BLaER1 (cell line): ENCODE results near the gene ZSCAN10.

Experiments used
- H3K27ac ChIP-seq: shearing (Covaris generic); formaldehyde crosslinking; 2 replicates; pipeline ENCODE4 v1.8.1; 2022
- H3K27me3 ChIP-seq: shearing (Covaris generic); formaldehyde crosslinking; 2 replicates; pipeline ENCODE4 v1.8.1; 2022
- H3K36me3 ChIP-seq: shearing (Covaris generic); formaldehyde crosslinking; 2 replicates; pipeline ENCODE4 v1.8.1; 2022
- H3K4me1 ChIP-seq: shearing (Covaris generic); formaldehyde crosslinking; 2 replicates; pipeline ENCODE4 v1.8.1; 2022
- H3K4me2 ChIP-seq: shearing (Covaris generic); formaldehyde crosslinking; 2 replicates; pipeline ENCODE4 v1.8.1; 2022
- H3K4me3 ChIP-seq: shearing (Covaris generic); formaldehyde crosslinking; 2 replicates; pipeline ENCODE4 v1.8.1; 2022
- H3K9ac ChIP-seq: shearing (Covaris generic); formaldehyde crosslinking; 2 replicates; pipeline ENCODE4 v1.8.1; 2022
- H3K9me3 ChIP-seq: shearing (Covaris generic); formaldehyde crosslinking; 2 replicates; pipeline ENCODE4 v1.8.1; 2022
- H4K20me1 ChIP-seq: shearing (Covaris generic); formaldehyde crosslinking; 2 replicates; pipeline ENCODE4 v1.8.1; 2022
- Cebpa-rat ChIP-seq: shearing (Covaris generic); IDR thresholded peaks from 2 replicates; pipeline ENCODE4 v1.8.1; 2022

ZSCAN10 gene

DNA sequence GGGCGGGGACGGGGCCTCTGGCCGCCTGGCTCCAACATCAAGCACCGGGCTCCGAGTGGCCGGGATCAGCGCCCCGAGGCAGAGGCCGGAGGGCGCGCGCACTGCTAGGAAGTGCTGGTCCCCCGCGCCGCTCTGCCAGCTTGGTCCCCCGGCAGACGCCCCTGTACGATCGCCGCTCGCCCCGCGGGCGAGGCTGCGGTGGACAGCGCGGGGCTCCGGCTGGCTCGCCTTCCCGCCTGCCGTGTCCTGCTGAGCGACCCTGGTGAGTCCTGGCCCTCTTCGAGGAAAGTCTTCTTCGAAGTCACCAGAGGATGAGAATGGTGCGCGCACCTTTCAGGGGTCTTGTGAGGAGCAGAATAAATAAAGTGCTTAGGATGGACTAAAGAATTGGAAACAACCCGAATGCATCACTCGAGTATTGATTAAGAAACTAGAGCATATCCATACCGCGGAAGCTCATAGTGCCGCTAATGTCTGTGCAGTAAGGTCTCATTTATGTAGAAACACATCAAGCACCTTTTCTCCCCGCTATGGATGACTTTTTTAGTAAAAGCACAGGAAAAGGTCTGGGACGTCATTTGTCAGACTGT lies 36.1 kb upstream of the ZSCAN10 start:
- Histone ChIP-seq H3K27ac (peak overlapping the region; percentile 79), H3K4me3 (peak overlapping the region; percentile 98), H3K4me2 (peak overlapping the region; percentile 93), H3K4me1 (peaks cover 63% of the 10 kb centered on the region), H4K20me1 (peaks cover 53% of the 10 kb centered on the region), H3K9ac (peak overlapping the region; percentile 86), H3K27me3 (no peaks in the 10 kb centered on the region), H3K9me3 (no peaks in the 10 kb centered on the region), H3K36me3 (peaks cover 37% of the 10 kb centered on the region)
- no peak for TF ChIP-seq Cebpa-rat

DNA sequence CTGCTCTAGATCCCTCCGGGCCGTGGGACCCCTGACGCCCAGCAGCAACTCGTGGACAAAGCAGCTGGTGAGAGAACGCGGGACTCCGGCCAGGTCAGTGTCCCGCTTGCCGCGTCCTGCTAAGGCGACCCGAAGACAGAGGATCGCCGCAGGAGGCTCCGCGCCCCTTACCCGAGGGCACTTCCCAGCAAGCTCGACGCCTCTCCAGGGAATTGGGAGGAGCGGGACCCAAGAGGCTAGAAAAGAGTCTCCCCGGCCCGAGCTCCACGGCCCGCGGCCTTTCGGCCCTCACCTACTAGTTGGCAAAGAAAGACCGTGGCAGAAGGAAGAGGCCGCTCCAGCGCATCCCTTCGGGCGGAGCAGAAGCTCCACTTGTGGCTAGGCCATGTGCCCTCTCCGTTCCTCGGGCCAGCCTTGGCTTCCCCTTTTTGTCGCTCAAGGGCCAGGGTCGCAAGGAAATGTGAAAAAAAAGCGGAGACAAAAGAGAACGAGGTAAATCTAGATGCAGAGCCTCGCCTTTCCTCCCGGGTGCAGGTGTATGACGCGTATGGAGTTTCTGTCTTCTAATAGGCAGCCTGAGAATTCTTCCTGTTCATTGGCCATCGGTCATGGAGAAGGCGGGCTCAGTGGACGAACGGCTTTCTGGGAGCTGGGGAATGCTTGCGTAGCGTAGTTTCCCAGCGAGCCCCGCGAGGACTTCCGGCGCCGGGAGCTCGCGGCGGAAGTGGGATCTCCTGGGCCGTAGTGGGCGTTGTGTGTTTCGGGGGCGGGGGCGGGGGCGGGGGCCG lies 35.4 kb upstream of the ZSCAN10 start, which contains the start of gene ZNF213:
Gene ZNF213 (plus strand): TSS at position 692 of the 788 bp plus-strand sequence. CDS start 2,252 bp downstream, outside the sequence.
- peaks cover 38% of the 10 kb centered on the region for H3K36me3 ChIP-seq
- H3K4me1 ChIP-seq: peaks cover 70% of the 10 kb centered on the region
- peak within 1 kb of the TSS; percentile 94 for H3K4me2 ChIP-seq
- H3K27me3 ChIP-seq: no peaks in the 10 kb centered on the region
- H3K4me3 ChIP-seq: peak within 1 kb of the TSS; percentile 98
- peak within 1 kb of the TSS; percentile 97 for H3K27ac ChIP-seq
- H3K9ac ChIP-seq: peak within 1 kb of the TSS; percentile 99
- no peaks in the 10 kb centered on the region for H3K9me3 ChIP-seq
- peaks cover 53% of the 10 kb centered on the region for H4K20me1 ChIP-seq
- no peak for TF ChIP-seq Cebpa-rat

DNA sequence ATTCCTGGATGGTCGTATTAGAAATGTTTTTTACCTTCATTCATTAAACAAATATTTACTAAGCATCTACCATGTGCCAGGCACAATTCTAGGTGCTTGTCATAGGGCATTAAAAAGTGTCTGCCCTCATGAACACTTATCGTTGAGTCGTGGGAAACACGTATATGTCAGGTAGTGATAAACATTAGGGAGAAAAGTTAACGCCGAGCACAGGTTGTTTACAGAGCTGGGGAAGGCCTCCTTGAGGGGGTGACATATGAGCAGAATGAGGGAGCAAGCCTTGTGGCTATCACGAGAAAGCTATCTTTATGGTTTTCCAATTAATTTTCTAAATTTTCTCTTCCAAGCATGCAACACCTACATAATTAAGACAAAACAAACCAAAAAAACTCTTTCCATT lies 34.8 kb upstream of the ZSCAN10 start:
- H3K9ac ChIP-seq: peak overlapping the region; percentile 99
- peaks cover 74% of the 10 kb centered on the region for H3K4me1 ChIP-seq
- peaks cover 48% of the 10 kb centered on the region for H4K20me1 ChIP-seq
- peak overlapping the region; percentile 98 for H3K4me3 ChIP-seq
- no peaks in the 10 kb centered on the region for H3K9me3 ChIP-seq
- H3K27ac ChIP-seq: peak overlapping the region; percentile 97
- peaks cover 33% of the 10 kb centered on the region for H3K36me3 ChIP-seq
- H3K4me2 ChIP-seq: peak overlapping the region; percentile 94
- no peaks in the 10 kb centered on the region for H3K27me3 ChIP-seq
- TF ChIP-seq Cebpa-rat: no peak

DNA sequence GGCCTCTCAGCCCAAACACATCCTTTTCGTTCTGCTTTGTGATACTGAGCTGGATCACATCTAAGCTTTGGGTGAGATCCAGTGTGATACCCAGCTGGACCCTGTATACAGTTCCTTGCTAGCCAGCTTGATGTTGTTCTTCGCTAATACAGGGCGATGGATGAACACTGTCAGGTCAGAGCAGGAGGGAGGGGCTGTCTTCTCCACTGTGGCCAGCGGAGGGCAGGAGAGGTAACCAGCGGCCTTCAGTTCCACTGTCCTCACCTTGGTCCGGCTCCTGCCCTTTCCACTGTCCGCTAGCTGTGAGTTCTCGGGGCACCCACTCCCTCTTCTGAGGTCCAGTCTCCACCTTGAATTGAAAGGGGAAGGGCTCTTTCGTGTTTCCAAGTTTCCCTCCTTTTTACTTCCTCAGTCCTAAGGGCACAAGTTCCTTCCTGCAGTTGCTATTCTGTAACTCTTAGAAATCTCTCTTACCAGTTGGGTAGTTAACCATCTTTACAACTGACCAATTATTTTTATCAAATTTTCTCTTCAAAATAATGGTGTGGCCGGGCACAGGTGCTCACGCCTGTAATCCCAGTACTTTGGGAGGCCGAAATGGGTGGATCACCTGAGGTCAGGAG lies 32.8 kb upstream of the ZSCAN10 start:
- H3K36me3 ChIP-seq: peaks cover 43% of the 10 kb centered on the region
- H3K9me3 ChIP-seq: no peaks in the 10 kb centered on the region
- H3K4me3 ChIP-seq: no peak overlapping the region
- TF ChIP-seq Cebpa-rat: no peak
- H4K20me1 ChIP-seq: peaks cover 30% of the 10 kb centered on the region
- no peak overlapping the region for H3K27ac ChIP-seq
- no peak overlapping the region for H3K9ac ChIP-seq
- H3K4me1 ChIP-seq: peaks cover 59% of the 10 kb centered on the region
- H3K27me3 ChIP-seq: no peaks in the 10 kb centered on the region
- H3K4me2 ChIP-seq: no peak overlapping the region

DNA sequence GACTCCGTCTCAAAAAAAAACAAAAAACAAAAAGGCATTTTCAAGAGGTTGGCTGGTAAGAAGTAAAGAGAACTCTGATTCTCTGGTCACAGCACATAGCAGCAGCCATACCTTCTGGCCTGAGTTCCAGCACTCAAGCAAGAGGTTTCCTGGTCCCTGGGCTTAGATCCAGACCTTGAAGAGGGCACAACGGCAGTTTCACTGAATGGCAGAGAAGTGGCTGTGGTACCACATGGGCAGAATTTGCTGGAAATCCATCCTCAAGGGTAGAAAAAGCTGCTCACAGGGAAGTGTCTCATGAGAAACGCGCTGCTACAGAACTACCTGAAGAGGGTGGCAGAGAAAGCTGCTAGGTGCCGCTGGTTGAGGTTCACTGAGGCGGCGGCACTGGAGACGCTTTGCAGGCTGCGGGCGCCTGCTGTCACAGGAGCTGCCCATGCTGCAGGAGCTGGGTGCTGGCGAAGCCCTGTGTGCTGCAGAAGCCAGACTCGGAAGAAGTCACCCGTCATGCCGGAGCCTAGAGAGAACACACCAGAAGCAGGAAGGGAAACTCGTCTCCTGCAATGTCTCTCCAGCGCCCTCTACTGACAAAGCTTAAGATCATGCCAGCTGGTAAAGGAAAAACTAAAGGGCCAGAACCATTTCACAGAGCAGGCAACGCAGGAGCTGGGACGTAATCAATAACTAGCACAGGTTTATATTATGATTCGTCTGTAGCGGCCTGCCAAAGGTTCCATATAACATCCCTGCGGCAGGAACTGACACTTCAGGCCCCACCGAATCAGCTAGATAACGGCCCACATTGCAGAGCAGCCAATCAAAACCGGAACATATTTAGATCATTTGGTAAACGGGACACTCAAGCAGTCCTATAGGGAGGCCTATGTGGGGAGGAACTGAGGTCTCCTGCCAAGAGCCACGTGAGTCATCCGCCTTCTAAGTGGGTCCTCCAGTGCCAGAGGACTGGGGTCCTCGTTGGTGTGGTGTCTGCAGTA lies 30.3 kb upstream of the ZSCAN10 start:
- H3K4me2 ChIP-seq: peak overlapping the region; percentile 79
- no peak for TF ChIP-seq Cebpa-rat
- peak overlapping the region; percentile 39 for H3K27ac ChIP-seq
- no peaks in the 10 kb centered on the region for H3K27me3 ChIP-seq
- H4K20me1 ChIP-seq: peaks cover 29% of the 10 kb centered on the region
- H3K4me3 ChIP-seq: peak overlapping the region; percentile 58
- H3K9me3 ChIP-seq: no peaks in the 10 kb centered on the region
- H3K4me1 ChIP-seq: peaks cover 52% of the 10 kb centered on the region
- H3K9ac ChIP-seq: peak overlapping the region; percentile 46
- peaks cover 43% of the 10 kb centered on the region for H3K36me3 ChIP-seq

DNA sequence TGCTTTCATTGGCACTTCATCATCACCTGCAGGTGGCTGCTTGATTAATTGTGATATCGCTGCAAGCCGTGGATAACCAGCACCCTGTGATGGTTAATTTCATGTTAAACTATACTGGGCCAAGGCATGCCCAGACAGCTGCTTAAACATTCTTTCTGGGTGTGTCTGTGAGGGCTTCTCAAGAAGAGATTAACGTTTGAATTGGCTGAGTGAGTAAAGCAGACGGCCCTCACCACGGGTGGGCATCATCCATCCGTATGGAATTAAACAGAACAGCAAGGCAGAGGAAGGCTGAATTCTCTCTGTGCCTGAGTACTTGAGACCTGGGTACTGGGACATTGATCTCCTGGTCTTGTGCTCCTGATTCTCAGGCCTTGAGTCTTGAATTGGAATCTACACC lies 28.7 kb upstream of the ZSCAN10 start:
- no peaks in the 10 kb centered on the region for H3K27me3 ChIP-seq
- H4K20me1 ChIP-seq: peaks cover 14% of the 10 kb centered on the region; the same call in 1 of the 2 replicates
- H3K27ac ChIP-seq: no peak overlapping the region
- no peak overlapping the region for H3K4me3 ChIP-seq
- no peaks in the 10 kb centered on the region for H3K9me3 ChIP-seq
- H3K36me3 ChIP-seq: peaks cover 43% of the 10 kb centered on the region
- H3K4me2 ChIP-seq: no peak overlapping the region
- no peak for TF ChIP-seq Cebpa-rat
- H3K9ac ChIP-seq: no peak overlapping the region
- peaks cover 52% of the 10 kb centered on the region for H3K4me1 ChIP-seq

DNA sequence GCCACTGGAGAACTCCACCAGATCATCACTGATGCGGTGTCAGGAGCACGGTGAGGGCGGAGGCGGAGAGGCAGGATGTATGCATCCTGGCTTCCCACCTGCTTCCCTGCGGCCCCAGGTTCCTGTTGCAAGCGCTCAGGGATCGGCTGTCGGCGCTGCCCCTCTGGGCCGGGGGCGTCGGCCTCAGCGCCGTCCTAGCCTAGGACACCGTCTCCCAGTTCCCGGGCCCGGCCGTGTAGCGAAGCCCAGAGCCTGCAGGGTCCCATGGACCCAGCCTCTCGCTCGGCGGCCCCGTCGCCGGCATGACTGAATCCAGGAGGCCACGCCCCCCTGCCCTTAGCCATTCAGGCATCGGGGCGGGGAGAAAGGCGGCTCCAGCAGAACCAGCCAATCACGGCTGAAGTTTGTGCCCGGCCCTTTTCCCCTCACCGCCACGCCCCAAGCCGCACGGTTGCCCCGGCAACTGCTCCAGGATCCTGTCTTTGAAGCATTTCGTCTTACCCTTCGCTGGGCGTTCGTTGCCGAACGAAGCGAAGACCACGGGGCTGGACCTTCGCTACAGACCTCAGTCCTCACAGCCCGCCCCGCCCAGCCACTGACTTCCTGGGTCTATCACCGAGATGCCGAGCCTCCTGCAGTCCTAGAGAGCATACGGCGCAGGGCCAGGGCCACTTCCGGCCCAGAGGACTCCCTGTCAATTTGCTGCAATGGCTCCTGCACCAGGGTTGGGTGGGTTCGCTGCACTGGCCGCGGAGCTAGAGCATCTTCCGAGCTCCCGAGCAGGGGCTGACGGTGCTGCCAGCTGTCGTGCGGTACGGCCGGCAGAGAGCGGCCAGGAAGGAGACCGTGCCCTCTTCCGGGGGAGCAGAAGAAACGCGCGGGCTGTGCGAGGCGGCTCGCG lies 25.1 kb upstream of the ZSCAN10 start:
- Histone ChIP-seq H3K4me1 (peaks cover 42% of the 10 kb centered on the region), H3K9me3 (no peaks in the 10 kb centered on the region), H3K27me3 (no peaks in the 10 kb centered on the region), H3K4me3 (peak overlapping the region; percentile 75), H3K9ac (peak overlapping the region; percentile 74), H3K36me3 (peaks cover 19% of the 10 kb centered on the region), H3K27ac (peak overlapping the region; percentile 58), H3K4me2 (peak overlapping the region; percentile 95), H4K20me1 (no peaks in the 10 kb centered on the region)
- TF ChIP-seq Cebpa-rat: no peak

DNA sequence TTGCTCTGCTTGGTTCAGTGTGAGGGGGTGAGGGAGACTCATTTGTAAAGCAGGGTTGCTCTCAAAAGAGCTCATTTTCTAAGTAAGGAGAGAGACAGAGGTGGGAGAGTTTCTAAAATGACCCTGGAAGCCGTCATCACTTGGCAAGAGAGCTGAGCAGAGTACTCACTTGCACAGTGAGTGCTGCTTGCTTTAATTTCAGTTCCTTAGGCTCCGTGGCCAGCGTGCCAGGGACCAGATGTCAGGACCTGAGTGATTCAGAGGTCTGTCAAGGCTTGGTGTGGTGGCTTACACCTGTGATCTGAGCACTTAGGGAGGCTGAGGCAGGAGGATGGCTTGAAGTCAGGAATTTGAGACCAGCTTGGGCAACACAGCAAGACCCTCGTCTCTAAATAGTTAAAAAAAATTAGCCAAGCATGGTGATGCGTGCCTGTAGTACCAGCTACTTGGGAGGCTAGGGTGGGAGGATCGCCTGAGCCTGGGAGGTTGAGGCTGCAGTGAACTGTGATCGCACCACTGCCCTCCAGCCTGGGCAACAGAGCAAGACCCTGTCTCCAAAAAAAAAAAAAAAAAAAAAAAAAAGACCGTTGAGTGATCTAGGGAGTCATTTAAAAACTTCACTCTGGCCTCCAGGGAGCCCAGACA lies 24.0 kb upstream of the ZSCAN10 start:
- peak overlapping the region; percentile 75 for H3K4me3 ChIP-seq
- no peaks in the 10 kb centered on the region for H4K20me1 ChIP-seq
- H3K4me2 ChIP-seq: peak overlapping the region; percentile 95

More for the DNA sequence above, 24.0 kb upstream of the ZSCAN10 start:
- no peak overlapping the region for H3K27ac ChIP-seq
- peaks cover 11% of the 10 kb centered on the region for H3K36me3 ChIP-seq
- no peaks in the 10 kb centered on the region for H3K9me3 ChIP-seq
- H3K4me1 ChIP-seq: peaks cover 33% of the 10 kb centered on the region
- H3K27me3 ChIP-seq: no peaks in the 10 kb centered on the region
- peak overlapping the region; percentile 61; the same call in 1 of the 2 replicates for H3K9ac ChIP-seq
- no peak for TF ChIP-seq Cebpa-rat
